ENCODE measurements around the gene FAM217A. TPM values are rescaled to one million over a fixed set of nuclear protein-coding genes. Genes with fewer than 3 reads are reported as not detected.

Gene FAM217A
- total RNA-seq, 1 donor: not detected

- H3K27ac ChIP-seq (ENCODE audit: low read depth, low read length): no peak overlapping the region
- H4K20me1 ChIP-seq (ENCODE audit: insufficient read depth, low read length): peaks cover 61% of the 10 kb centered on the region
- no peak overlapping the region for H3K4me2 ChIP-seq (ENCODE audit: insufficient read depth, low read length)
- no peak for DNase-seq (ENCODE audit: insufficient read length, low spot score, missing footprints)
- H3K9me3 ChIP-seq (ENCODE audit: low read depth, low read length): no peaks in the 10 kb centered on the region
- no peak for TF ChIP-seq CTCF (IDR thresholded peaks at IDR 0.05; ENCODE audit: extremely low read depth, low read depth, low read length)
- no peak overlapping the region for H3K4me3 ChIP-seq (ENCODE audit: insufficient read depth, low read length)
- H3K27me3 ChIP-seq (ENCODE audit: insufficient read depth, low read length): no peaks in the 10 kb centered on the region
- peaks cover 4% of the 10 kb centered on the region for H3K36me3 ChIP-seq (ENCODE audit: insufficient read depth, low read length)
- H3K79me2 ChIP-seq (ENCODE audit: insufficient read depth, low read length): peaks cover 95% of the 10 kb centered on the region
- H3K4me1 ChIP-seq (ENCODE audit: insufficient read depth, low read length): peaks cover 10% of the 10 kb centered on the region
- no peak overlapping the region for H2AFZ ChIP-seq (ENCODE audit: low read length)
These were observed 53.3 kb downstream of the FAM217A start for GRCh38 chr6:4025681-4026080.

DNA sequence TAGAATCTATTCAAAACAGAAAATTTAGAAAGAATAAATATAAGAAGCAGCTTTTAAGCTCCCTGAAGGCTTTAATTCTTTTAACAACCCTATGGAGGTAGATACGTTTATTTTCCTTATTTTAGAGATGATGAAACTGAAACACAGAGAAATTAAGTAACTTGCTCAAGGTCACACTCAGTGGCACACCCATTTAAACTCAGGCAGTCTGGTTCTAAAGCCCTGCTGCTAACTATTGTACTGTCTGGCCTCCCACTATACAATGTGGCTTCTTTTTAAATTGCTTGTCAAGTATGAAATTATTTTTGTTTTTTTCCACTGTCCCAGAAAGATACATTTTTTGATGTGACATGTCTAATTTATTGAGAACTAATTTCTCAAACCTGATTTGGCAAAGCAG, 55.7 kb downstream of the FAM217A start:
- Histone ChIP-seq H3K4me2 (ENCODE audit: insufficient read depth, low read length) (peak overlapping the region; percentile 83), H3K4me3 (ENCODE audit: insufficient read depth, low read length) (peak overlapping the region; percentile 25), H3K36me3 (ENCODE audit: insufficient read depth, low read length) (no peaks in the 10 kb centered on the region), H2AFZ (ENCODE audit: low read length) (no peak overlapping the region), H3K4me1 (ENCODE audit: insufficient read depth, low read length) (peaks cover 15% of the 10 kb centered on the region), H3K27me3 (ENCODE audit: insufficient read depth, low read length) (no peaks in the 10 kb centered on the region), H3K27ac (ENCODE audit: low read depth, low read length) (peak overlapping the region; percentile 89), H4K20me1 (ENCODE audit: insufficient read depth, low read length) (peaks cover 45% of the 10 kb centered on the region), H3K9me3 (ENCODE audit: low read depth, low read length) (no peaks in the 10 kb centered on the region), H3K79me2 (ENCODE audit: insufficient read depth, low read length) (peaks cover 74% of the 10 kb centered on the region)
- no peak for DNase-seq (ENCODE audit: insufficient read length, low spot score, missing footprints)
- no peak for TF ChIP-seq CTCF (IDR thresholded peaks at IDR 0.05; ENCODE audit: extremely low read depth, low read depth, low read length)

- Histone ChIP-seq H3K4me1 (ENCODE audit: insufficient read depth, low read length) (peaks cover 21% of the 10 kb centered on the region), H3K79me2 (ENCODE audit: insufficient read depth, low read length) (peaks cover 71% of the 10 kb centered on the region), H3K27me3 (ENCODE audit: insufficient read depth, low read length) (no peaks in the 10 kb centered on the region), H3K9me3 (ENCODE audit: low read depth, low read length) (no peaks in the 10 kb centered on the region), H3K36me3 (ENCODE audit: insufficient read depth, low read length) (no peaks in the 10 kb centered on the region), H3K4me3 (ENCODE audit: insufficient read depth, low read length) (peak overlapping the region; percentile 92), H2AFZ (ENCODE audit: low read length) (peak overlapping the region; percentile 86), H3K27ac (ENCODE audit: low read depth, low read length) (peak overlapping the region; percentile 89), H3K4me2 (ENCODE audit: insufficient read depth, low read length) (peak overlapping the region; percentile 83), H4K20me1 (ENCODE audit: insufficient read depth, low read length) (peaks cover 37% of the 10 kb centered on the region)
- no peak for DNase-seq (ENCODE audit: insufficient read length, low spot score, missing footprints)
- no peak for TF ChIP-seq CTCF (IDR thresholded peaks at IDR 0.05; ENCODE audit: extremely low read depth, low read depth, low read length)
These were observed 56.9 kb downstream of the FAM217A start for GRCh38 chr6:4021854-4022695.

DNA sequence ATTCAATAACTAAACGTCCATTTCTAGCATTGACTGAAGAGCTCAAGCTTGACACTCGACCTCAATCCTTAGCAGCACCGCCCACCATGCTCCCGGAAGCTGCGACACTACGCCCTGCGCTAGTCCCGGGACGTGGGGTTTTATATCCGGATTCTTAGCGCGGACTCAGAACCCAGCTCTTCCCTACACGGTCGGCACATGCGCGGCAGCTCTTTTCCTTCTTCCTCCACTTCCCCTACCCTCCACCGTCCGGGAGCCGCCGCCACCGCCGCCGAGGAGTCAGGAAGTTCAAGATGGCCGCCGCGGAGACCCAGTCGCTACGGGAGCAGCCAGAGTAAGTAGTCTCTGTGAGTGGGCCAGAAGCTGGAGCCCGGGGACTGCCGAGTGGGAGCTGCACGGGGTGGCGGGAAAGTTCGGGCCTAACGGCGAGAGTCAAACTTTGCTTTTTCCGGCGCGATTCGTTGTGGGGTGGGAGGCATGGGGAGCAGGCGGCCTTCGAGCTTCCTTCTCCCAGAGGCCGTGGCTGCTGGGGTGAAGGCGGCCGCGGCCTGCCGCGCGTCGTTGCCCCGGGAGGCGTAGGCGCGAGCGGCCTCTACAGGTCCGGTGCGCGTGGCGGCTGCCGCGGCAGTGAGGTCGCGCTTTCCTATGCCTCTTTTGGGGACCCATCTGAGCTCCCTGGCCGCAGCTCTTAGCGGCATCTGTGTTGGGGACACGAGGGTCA, 57.6 kb downstream of the FAM217A start:
- Histone ChIP-seq H3K27me3 (ENCODE audit: insufficient read depth, low read length) (no peaks in the 10 kb centered on the region), H3K9me3 (ENCODE audit: low read depth, low read length) (no peaks in the 10 kb centered on the region), H2AFZ (ENCODE audit: low read length) (peak overlapping the region; percentile 86), H3K36me3 (ENCODE audit: insufficient read depth, low read length) (no peaks in the 10 kb centered on the region), H3K27ac (ENCODE audit: low read depth, low read length) (peak overlapping the region; percentile 89), H3K79me2 (ENCODE audit: insufficient read depth, low read length) (peaks cover 67% of the 10 kb centered on the region), H4K20me1 (ENCODE audit: insufficient read depth, low read length) (peaks cover 30% of the 10 kb centered on the region), H3K4me2 (ENCODE audit: insufficient read depth, low read length) (peak overlapping the region; percentile 83), H3K4me1 (ENCODE audit: insufficient read depth, low read length) (peaks cover 23% of the 10 kb centered on the region), H3K4me3 (ENCODE audit: insufficient read depth, low read length) (peak overlapping the region; percentile 92)
- peak; percentile 96 for DNase-seq (ENCODE audit: insufficient read length, low spot score, missing footprints)
- TF ChIP-seq CTCF (IDR thresholded peaks at IDR 0.05; ENCODE audit: extremely low read depth, low read depth, low read length): peak; percentile 30
